ENCODE results near the gene SMPD3.
A peak's percentile ranks its signal among the peaks of the same experiment; 100 is the strongest.

The SMPD3 gene

GRCh38 chr16:68354816-68355215 is 93.5 kb downstream of the SMPD3 start:
- no peak for DNase-seq

GRCh38 chr16:68353366-68353765 is 94.9 kb downstream of the SMPD3 start:
- DNase-seq = no peak

- no peak for DNase-seq
These were observed 96.3 kb downstream of the SMPD3 start for GRCh38 chr16:68351991-68352431.

- no peak for DNase-seq
These were observed 96.8 kb downstream of the SMPD3 start for GRCh38 chr16:68351463-68351862.

DNA sequence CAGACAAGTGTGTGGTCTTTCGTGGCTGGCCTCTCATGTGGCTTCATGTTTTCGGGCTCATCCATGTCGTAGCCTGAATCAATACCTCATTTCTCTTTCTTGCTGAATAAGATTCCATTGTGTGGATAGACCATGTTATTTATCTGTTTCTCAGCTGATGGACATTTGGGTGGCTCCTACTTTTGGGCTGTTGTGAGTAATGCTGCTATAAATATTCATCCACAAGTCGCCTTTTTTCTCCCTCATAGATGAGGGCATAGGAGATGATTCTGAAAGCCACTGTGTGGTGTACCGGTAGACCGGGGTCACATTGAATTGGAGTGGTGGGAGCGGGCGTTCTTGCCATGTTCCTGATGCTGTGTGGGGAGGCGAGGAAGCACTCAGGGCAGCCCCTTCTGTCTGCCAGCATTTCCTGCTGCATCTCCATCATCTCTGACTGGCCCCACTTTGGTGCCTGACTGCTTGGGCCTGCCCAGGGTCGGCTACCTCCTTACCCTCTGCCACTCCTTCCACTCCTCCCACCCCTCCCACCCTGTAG is 97.4 kb downstream of the SMPD3 start:
- DNase-seq = no peak

GRCh38 chr16:68349838-68350410 is 98.4 kb downstream of the SMPD3 start:
- DNase-seq = no peak

GRCh38 chr16:68348639-68349445 is 99.5 kb downstream of the SMPD3 start:
- no peak for DNase-seq

DNA sequence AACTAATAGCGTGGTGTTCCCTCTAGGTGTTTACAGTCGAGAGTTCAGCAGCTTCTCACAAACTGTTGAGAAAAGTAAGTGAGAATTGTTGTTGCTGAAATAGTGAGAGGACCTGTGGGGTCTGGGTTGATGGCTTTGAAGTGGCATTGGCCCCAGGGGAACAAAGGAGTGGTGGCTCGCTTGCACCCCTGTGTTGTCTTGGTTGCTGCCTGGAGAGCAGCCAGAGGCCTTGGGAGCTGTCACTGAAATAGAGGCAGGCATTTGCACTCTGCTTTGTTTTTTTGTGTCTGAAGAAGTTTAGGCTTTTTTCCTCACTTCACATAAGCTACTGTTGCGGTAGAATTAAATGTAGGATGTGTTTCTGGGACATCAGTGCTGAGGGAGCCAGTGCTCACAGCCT is 100.7 kb downstream of the SMPD3 start:
- DNase-seq = no peak

DNA sequence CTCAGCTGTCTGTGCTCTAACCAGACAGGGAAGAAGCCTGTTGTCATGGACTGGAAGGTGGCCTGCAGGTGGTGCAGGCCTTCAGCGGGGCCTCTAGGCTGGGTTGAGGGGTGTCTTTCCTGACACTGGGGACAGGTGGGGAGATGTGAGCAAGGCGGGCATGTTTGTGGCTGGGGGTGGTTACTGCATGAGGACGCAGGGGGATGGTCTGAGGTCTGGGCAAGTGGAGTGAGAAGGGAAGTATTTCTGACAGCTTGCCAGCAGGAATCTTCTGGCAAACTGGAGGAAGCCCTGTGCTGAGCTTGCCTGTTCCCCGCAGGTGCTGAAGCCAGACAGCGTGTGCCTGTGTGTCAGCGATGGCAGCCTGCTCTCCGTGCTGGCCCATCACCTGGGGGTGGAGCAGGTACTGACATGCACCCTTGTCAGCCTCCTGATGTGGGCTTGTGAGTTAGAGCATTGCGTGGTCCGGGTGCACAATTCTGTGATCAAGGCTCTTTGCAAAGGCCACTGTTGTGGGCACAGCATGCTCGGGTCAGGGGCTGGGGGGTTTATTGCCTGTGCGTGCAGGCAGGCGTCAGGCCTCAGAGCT is 101.3 kb downstream of the SMPD3 start:
- no peak for DNase-seq

DNA sequence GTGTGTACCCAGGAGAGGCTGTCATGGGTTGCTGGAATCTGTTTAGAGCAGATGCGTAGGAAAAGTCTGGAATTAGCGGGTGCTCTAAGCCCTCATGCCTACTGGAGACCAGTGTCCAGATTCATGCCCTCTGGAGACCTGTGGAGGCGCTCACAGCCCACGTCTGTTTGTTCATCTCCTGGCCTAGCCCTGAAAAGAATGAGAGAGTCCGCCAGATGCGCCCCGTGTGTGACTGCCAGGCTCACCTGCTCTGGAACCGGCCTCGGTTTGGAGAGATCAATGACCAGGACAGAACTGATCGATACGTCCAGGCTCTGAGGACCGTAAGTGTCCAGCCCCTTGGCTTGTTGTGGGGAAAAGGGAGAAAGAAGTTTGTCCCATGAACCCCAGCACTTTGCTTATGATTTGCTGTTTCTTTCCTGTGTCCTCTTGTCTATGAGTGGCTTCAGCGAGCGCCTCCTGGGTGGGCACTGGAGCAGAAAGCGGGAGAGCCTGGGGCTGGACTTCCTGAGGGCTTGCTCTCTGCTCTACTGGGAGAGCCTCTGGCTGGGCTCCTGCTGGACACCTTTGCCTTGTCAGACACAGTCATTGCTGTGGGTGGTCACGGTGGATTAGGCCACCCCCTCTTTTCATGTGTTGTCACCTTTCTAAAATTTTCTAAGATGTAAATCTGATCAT is 102.2 kb downstream of the SMPD3 start:
- no peak for DNase-seq

DNA sequence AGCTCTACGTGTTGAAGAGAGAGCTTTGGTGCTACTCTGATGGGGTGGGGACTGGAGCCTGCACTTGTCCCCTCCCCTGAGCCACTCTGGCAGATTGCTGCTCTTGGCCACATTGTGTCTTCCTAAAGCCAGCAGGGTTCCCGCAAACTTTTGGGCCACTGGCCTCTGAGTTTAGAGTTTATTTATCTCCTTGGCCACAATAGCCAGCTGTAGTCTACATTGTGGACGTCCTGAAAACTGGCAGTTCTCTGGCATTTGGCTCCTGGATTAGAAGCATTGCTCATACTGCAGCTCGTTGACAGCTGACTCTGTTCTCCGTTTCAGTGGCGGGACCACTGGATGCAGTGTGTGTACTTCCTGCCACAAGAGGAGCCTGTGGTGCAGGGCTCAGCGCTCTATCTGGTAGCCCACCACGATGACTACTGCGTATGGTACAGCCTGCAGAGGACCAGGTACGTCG is 102.9 kb downstream of the SMPD3 start:
- DNase-seq = peak; percentile 5

- DNase-seq = no peak
These were observed 104.1 kb downstream of the SMPD3 start for GRCh38 chr16:68344252-68344651.

DNA sequence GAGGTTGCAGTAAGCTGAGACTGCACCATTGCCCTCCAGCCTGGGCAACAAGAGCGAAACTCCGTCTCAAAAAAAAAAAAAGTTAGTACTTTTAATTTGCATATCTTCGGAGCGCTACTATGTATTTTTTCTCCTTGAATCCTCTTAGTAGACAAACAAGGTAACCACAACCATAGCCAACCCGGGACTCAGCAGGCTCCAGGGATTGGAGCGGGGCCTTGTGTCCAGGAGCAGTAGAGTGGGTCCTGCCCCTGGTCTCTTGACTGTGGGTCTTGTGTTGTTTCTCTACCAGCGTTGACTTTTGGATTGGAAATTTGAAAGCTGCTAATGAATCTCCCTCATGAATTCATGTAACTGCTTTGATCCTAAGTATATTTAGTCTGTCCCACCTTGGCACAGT is 105.2 kb downstream of the SMPD3 start:
- DNase-seq = no peak

DNA sequence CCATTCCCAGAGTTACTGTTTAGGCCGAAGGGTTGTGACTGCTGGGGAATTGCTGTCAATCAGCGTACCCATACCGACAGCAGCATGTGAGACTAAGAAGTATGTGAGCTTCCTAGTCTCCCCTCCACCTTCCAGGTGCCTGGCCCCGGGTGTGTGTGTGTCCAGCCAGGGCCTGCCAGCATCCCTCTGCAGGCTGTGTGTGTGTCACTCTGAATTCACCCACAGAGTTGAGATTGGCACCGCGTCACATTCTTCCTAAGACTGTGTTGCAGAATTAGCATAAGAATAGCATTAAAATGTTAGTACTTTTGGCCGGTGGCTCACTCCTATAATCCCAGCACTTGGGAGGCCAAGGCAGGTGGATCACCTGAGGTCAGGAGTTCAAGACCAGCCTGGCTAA is 105.7 kb downstream of the SMPD3 start:
- no peak for DNase-seq

GRCh38 chr16:68339214-68339613 is 109.1 kb downstream of the SMPD3 start:
- DNase-seq = no peak

- DNase-seq = no peak
These were observed 109.8 kb downstream of the SMPD3 start for GRCh38 chr16:68338326-68339119.

- peak; percentile 4 for DNase-seq
These were observed 113.1 kb downstream of the SMPD3 start for GRCh38 chr16:68335175-68335574.

- peak; percentile 2 for DNase-seq
These were observed 115.7 kb downstream of the SMPD3 start for GRCh38 chr16:68332411-68333121.

DNA sequence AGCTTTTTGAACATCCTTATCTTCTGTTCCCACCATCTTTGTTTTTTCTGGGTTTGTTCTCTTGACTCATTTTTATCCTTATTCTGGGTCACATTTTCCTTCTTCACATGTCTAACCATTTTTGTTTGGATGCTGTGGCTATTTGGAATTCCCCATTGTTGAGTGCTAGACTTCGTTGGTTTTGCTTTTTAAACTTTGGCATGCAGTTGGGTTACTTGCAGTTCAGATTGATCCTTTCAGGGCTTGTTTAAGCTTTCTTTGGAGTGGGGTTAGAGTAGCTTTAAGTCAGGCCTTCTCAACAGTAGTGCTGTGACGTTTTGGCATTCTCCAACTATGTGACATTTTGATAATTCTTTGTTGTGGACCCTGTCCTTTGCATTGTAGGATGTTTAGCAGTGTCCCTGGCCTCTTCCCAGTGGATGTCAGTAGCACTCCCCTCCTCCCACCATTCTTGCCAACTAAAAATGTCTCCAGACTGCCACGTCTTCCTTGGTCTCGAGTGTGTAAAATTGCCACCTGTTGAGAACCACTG is 116.4 kb downstream of the SMPD3 start:
- peak; percentile 41 for DNase-seq

GRCh38 chr16:68328860-68329390 is 119.4 kb downstream of the SMPD3 start:
- DNase-seq = no peak
